ENCODE data around the gene BCL7C. TPM values are rescaled to one million over a fixed set of nuclear protein-coding genes. Genes with fewer than 3 reads are reported as not detected.

The BCL7C gene
- total RNA-seq, 4 donors from 2014 or later: 15.3 to 34.9 (median 24.3) TPM

DNA sequence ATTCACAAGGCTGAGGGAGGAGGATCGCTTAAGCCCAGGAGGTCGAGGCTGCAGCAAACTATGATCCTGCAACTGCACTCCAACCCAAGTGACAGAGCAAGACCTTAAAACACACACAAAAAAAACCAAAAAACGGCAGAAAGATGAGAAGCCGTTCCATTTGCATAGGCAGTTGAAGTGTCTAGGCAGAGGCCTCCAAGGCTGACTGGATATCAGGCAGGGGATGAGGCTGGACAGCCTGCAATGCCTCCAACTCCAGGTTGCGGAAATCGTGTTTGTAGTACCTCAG, 27.5 kb upstream of the BCL7C start:
- TF ChIP-seq, protein P1, sequence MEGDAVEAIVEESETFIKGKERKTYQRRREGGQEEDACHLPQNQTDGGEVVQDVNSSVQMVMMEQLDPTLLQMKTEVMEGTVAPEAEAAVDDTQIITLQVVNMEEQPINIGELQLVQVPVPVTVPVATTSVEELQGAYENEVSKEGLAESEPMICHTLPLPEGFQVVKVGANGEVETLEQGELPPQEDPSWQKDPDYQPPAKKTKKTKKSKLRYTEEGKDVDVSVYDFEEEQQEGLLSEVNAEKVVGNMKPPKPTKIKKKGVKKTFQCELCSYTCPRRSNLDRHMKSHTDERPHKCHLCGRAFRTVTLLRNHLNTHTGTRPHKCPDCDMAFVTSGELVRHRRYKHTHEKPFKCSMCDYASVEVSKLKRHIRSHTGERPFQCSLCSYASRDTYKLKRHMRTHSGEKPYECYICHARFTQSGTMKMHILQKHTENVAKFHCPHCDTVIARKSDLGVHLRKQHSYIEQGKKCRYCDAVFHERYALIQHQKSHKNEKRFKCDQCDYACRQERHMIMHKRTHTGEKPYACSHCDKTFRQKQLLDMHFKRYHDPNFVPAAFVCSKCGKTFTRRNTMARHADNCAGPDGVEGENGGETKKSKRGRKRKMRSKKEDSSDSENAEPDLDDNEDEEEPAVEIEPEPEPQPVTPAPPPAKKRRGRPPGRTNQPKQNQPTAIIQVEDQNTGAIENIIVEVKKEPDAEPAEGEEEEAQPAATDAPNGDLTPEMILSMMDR (IDR thresholded peaks at IDR 0.05; ENCODE audit: low read depth): no peak

- TF ChIP-seq, protein P1 (IDR thresholded peaks at IDR 0.05; ENCODE audit: low read depth): no peak
Measured at GRCh38 chr16:30920891-30921290, 27.0 kb upstream of the BCL7C start.

DNA sequence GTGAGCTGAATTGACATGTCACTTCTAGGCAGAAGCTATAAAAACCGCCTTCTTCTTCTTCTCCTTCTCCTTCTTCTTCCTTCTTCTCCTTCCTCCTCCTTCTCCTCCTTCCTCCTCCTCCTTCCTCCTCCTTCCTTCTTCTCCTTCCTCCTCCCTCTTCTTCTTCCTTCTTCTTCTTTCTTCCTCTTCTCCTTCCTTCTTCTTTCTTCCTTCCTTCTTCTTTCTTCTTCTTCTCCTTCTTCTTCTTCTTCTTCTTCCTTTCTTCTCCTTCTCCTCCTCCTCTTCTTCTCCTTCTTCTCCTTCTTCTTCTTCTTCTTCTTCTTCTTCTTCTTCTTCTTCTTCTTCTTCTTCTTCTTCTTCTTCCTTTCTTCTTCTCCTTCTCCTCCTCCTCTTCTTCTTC, 24.7 kb upstream of the BCL7C start:
- TF ChIP-seq, protein P1 (IDR thresholded peaks at IDR 0.05; ENCODE audit: low read depth): no peak

DNA sequence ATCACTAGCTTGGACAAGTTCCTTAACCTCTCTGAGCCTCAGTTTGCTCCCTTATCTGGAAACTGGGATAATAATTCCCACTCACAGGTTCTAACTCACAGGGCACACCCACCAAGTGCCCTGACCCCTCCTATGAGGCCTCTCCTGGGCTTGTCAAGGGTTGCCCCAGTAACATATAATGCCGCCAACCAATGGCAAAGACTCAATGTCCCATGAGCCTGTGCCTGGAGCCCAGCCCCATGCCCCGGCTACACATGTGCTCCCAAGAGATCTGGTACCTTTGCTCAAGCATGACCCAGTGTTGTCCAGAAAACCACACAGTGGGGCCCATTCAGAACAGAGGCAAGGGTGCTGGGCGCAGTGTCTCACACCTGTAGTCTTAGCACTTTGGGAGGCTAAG, 21.0 kb upstream of the BCL7C start:
- TF ChIP-seq, protein P1 (IDR thresholded peaks at IDR 0.05; ENCODE audit: low read depth): no peak

DNA sequence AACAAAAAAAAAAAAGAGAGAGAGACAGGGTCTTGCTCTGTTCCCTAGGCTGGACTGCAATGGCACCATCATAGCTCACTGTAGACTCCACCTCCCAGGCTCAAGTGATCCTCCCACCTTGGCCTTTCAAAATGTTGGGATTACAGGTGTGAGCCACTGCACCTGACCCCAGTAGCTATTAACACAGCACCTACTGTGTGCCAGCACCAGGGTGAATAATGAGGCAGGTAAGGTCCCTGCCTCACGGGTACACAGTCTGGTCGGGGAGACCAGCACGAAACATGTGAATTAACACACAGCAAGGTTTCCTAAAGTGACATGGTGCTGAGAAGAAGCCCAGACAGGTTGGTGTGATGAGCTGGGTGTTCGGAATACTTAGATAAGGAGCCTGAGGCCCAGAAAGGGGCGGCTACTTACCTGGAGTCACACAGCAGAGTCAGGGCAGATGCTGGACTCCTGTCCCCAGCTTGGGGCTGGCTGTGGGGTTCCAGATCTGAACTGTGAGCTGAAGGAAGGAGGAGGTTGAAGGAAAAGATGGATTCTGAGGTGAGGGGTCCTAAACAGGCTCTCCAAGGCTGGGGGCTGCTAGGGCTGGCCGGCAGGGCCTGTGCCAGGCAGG, 19.0 kb upstream of the BCL7C start:
- TF ChIP-seq, protein P1 (IDR thresholded peaks at IDR 0.05; ENCODE audit: low read depth): no peak

DNA sequence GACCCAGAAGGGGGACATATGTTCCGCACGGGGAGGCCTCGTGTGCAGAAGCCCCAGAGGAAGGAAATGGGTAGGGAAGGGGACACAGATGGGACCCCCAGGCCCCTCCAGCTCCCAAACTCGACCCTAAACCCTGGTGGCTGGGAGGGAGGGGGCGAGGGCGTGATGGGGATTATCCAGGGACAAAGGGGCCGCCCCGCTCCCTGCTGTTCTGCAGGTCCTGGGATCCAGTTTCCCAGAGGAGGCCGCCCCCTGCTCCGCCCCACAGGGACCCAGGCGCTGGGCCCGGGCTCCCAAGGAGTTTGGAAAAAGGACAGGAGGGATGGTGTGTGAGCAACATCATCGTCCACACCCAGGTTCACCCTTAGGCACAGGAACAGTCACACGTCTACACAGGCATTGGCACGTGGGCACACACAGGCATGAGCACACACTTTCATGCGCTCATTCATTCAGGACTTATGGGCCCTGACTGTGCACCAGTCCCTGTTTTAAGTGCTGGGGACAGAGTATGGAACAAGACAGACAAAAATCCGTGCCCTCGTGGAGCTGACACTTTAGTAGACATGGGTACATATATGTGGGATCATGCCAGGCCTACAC, 16.7 kb upstream of the BCL7C start:
- TF ChIP-seq, protein P1 (IDR thresholded peaks at IDR 0.05; ENCODE audit: low read depth): no peak

- TF ChIP-seq, protein P1 (IDR thresholded peaks at IDR 0.05; ENCODE audit: low read depth): no peak
Measured at GRCh38 chr16:30907064-30907463, 13.2 kb upstream of the BCL7C start.
